Right forelimb (tissue), 1 donor: Measurements from ENCODE around the gene DCLRE1B.

Source experiments
- DNase-seq: peaks from one replicate; pipeline ENCODE4 v3.0.0-alpha.2; 2018

The DCLRE1B gene

DNA sequence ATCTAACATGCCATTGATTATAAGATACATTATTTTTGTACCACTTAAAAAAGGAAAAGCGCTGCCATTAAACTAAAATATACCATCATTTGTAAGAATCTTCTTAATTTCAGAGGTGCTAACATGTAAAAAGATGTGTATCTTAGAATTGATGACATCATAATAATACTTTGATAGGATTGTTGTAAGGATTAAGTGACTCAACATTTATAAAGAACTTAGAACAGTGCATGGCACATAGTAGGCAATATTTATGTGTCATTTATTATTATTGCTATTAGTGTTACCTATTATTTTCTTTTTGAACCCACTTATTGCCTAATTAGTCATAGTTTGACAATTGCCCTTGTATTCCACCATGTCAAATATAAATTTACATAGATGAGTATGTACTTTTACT is 45.8 kb downstream of the DCLRE1B start:
- no peak for DNase-seq

DNA sequence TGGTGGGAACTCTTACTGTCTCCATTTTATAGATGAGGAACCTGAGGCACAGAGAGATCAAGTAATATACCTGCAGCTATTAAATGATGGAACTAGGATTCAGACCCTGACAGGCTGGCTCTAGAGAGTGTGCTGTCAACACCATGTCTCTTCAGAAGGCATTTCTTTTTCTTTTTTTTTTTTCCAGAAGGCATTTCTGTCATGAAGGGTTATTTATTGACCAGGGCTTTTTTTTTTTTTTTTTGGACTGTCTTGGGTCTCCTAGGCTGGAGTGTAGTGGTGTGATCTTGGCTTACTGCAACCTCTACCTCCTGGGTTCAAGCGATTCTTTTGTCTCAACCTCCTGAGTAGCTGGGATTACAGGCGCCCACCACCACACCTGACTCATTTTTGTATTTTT is 46.6 kb downstream of the DCLRE1B start:
- no peak for DNase-seq

DNA sequence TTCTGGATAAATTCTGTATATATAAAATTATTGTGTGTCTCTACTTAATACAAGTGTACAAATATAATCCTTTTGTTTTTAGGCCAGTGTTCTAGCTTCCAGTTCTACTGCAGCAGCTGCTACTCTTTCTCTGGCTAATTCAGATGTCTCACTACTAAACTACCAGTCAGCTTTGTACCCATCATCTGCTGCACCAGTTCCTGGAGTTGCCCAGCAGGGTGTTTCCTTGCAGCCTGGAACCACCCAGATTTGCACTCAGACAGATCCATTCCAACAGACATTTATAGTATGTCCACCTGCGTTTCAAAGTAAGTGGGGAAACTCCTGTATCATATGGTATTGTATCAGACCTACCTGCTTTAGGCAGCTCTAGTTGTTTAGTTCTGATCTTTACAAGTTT is 52.9 kb downstream of the DCLRE1B start:
- DNase-seq, result no peak

DNA sequence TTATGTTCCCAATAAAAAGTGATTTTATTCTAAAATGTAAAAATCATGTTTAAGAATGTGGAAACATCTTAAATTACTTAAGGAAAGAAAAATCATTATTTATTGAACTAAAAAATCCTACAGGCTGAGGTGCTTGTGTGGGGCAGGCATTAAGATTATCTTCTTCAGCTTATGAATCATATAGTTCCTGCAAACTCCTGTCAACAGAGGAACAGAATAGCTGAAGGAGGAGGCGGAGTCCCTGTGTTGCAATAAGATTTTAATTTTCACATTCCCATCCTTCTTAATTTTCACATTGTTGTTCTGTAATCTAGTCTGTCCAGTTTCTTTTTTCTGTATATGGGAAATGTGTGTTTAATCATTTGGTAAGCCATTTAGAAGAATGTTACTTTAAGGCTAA is 53.6 kb downstream of the DCLRE1B start:
- DNase-seq, result no peak

DNA sequence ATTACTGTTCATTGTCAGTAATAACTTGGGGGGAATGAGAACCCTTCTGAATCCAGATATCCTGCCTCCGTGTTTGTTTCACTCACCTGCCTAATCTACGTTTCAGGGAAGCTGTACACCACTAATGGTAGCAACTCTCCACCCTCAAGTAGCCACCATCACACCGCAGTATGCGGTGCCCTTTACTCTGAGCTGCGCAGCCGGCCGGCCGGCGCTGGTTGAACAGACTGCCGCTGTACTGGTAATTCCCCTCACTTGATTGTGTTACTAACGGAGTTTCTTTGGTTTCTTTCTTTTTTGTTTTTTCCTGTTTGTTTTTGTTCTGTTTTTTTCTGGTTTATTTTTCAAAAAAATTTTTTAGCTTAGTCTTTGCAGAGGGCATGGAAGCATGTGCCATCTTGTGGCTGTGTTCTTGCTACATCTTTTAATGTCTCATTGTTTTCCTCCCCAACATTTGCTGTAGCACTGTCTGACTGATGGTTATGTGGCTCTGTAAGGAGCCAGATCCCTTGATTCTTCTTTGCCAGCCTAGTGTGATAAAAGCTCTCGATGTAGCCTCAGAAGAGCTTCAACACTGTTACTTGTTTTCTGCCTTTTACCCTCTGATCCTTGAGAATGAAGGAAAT is 58.3 kb downstream of the DCLRE1B start:
- no peak for DNase-seq
